B cell (primary cell): ENCODE measurements around the gene CKMT2. TPM values are rescaled to one million over a fixed set of nuclear protein-coding genes. Genes with fewer than 3 reads are reported as not detected.

ENCODE experiments used
- ATAC-seq: fragments of 200-7000 bp; cut with Tn5 transposase; one replicate; pipeline ENCODE4 v1.10.0; 2021; ENCODE audit warnings: low read depth, mild to moderate bottlenecking, moderate number of reproducible peaks, moderate library complexity
- CTCF ChIA-PET: fragments of 350-600 bp; sonication (Branson Sonifier 250); formaldehyde crosslinking; loops from one replicate; lab custom pipeline; 2021; ENCODE audit warnings: antibody characterized with exemption, inconsistent platforms; lab: Charles Lee
- POLR2A ChIA-PET: fragments of 350-600 bp; sonication (Branson Sonifier 250); formaldehyde crosslinking; loops from one replicate; lab custom pipeline; 2021; ENCODE audit warnings: antibody characterized with exemption; lab: Charles Lee
- DNase-seq: peaks from one replicate; pipeline ENCODE4 v3.0.0; 2013
- H2AFZ ChIP-seq: 2 replicates; pipeline ENCODE4 v1.6.1; 2012; ENCODE audit warnings: mild to moderate bottlenecking, low read depth, low read length; ENCODE audit not compliant: insufficient read depth, poor library complexity, severe bottlenecking
- H3K27ac ChIP-seq, 2 donors: 1 replicate in 1 of 2; 2 replicates in 1 of 2; pipeline ENCODE4 v1.5.1; 2012 to 2013; ENCODE audit warnings: low read length in 2 of 2, mild to moderate bottlenecking in 2 of 2, moderate library complexity in 1 of 2
- H3K27me3 ChIP-seq, 4 experiments: fragments of 200-600 bp in 1 of 4; sonication (generic) in 1 of 4; replicated peaks in 1 of 4; 1 replicate in 2 of 4; 2 replicates in 2 of 4; pipeline versions ENCODE4 v1.6.1 to v1.7.0; 2013 to 2016; ENCODE audit warnings: low read length in 3 of 4, mild to moderate bottlenecking in 2 of 4, mixed read lengths in 1 of 4, moderate library complexity in 1 of 4; ENCODE audit not compliant: insufficient read depth in 4 of 4, control insufficient read depth in 3 of 4; ENCODE audit errors: control extremely low read depth in 1 of 4
- H3K36me3 ChIP-seq, 2 experiments: replicated peaks in 1 of 2; 1 replicate in 1 of 2; 2 replicates in 1 of 2; pipeline versions ENCODE4 v1.6.1 to v1.7.1; 2013; ENCODE audit warnings: low read length in 1 of 2; ENCODE audit not compliant: insufficient read depth in 2 of 2, control insufficient read depth in 1 of 2; ENCODE audit errors: control extremely low read depth in 1 of 2, extremely low read depth in 1 of 2
- H3K4me1 ChIP-seq, 2 donors: fragments of 200-600 bp in 1 of 2; sonication (generic) in 1 of 2; 1 replicate in 1 of 2; 2 replicates in 1 of 2; pipeline versions ENCODE4 v1.5.1 to v1.6.1; 2013 to 2017; ENCODE audit warnings: low read length in 2 of 2; ENCODE audit not compliant: control insufficient read depth in 2 of 2, insufficient read depth in 2 of 2
- H3K4me2 ChIP-seq: replicated peaks from 2 replicates; pipeline ENCODE3; 2012; ENCODE audit warnings: mild to moderate bottlenecking, low read depth, low read length; ENCODE audit not compliant: poor library complexity, severe bottlenecking
- H3K4me3 ChIP-seq, 5 experiments: fragments of 200-600 bp in 1 of 5; sonication (generic) in 1 of 5; 1 replicate in 3 of 5; 2 replicates in 2 of 5; pipeline versions ENCODE4 v1.5.1 to v1.7.0; 2011 to 2016; ENCODE audit warnings: low read length in 4 of 5, mild to moderate bottlenecking in 4 of 5, low read depth in 2 of 5, control low read depth in 1 of 5, moderate library complexity in 1 of 5; ENCODE audit not compliant: insufficient read depth in 1 of 5; ENCODE audit errors: control extremely low read depth in 1 of 5, extremely low read depth in 1 of 5
- H3K79me2 ChIP-seq: fragments of 200-600 bp; sonication (generic); one replicate; pipeline ENCODE4 v1.6.0; 2016; ENCODE audit warnings: low read length; ENCODE audit not compliant: control insufficient read depth, insufficient read depth
- H3K9ac ChIP-seq: fragments of 200-600 bp; sonication (generic); 2 replicates; pipeline ENCODE4 v1.6.1; 2017; ENCODE audit warnings: mild to moderate bottlenecking, low read length, moderate library complexity
- H3K9me3 ChIP-seq, 3 donors: one replicate each; pipeline versions ENCODE4 v1.6.1 to v1.7.1; 2013; ENCODE audit warnings: low read length in 2 of 3; ENCODE audit not compliant: control insufficient read depth in 2 of 3, insufficient read depth in 1 of 3; ENCODE audit errors: control extremely low read depth in 1 of 3
- H4K20me1 ChIP-seq: 2 replicates; pipeline ENCODE4 v1.6.0; 2012; ENCODE audit warnings: mild to moderate bottlenecking, low read length; ENCODE audit not compliant: insufficient read depth, control insufficient read depth, poor library complexity, severe bottlenecking
- H3K27ac Mint-ChIP-seq: one replicate; pipeline ENCODE4 v1.8.0; 2021; ENCODE audit warnings: mixed read lengths
- H3K27me3 Mint-ChIP-seq: one replicate; pipeline ENCODE4 v1.8.0; 2021; ENCODE audit warnings: mixed read lengths
- H3K4me1 Mint-ChIP-seq: one replicate; pipeline ENCODE4 v1.8.0; 2021; ENCODE audit warnings: mixed read lengths
- H3K4me3 Mint-ChIP-seq: one replicate; pipeline ENCODE4 v1.8.0; 2021; ENCODE audit warnings: mixed read lengths
- H3K9me3 Mint-ChIP-seq: one replicate; pipeline ENCODE4 v1.8.0; 2022; ENCODE audit warnings: mixed read lengths; ENCODE audit not compliant: insufficient read depth
- EZH2 ChIP-seq: IDR thresholded peaks from 2 replicates; pipeline ENCODE4 v1.6.1; 2012; ENCODE audit warnings: borderline replicate concordance, low read depth, mild to moderate bottlenecking, moderate library complexity, low read length; ENCODE audit not compliant: insufficient read depth, poor library complexity, severe bottlenecking
- WGBS: methylation state at CpG from one replicate; pipeline ENCODE4 v1.1.5; 2013; ENCODE audit warnings: missing lambda C conversion rate; ENCODE audit not compliant: insufficient coverage; 5-methylcytosine and 5-hydroxymethylcytosine counted together
- intact Hi-C: fragments of 100-400 bp; cut with micrococcal nuclease; formaldehyde crosslinking; loops from one replicate; pipeline ENCODE4 v1.10.0; 2022
- polyA plus RNA-seq: library from polyadenylated mRNA; depleted of rRNA; stranded (reverse); fragments of >200 nt; gene quantifications from 2 replicates; pipeline ENCODE4 v1.2.3, GENCODE V29; 2012
- total RNA-seq, 2 donors: library from RNA; stranded (reverse); fragments of 120-200 nt in 1 of 2; gene quantifications; 1 replicate in 1 of 2; 2 replicates in 1 of 2; pipeline versions ENCODE4 v1.2.3 to v1.2.4, GENCODE V29; 2013 to 2022
- TF ChIP-seq, protein P1 (sequence below): fragments of 200-600 bp; IDR thresholded peaks from one replicate; pipeline ENCODE4 v1.8.0; 2022; ENCODE audit warnings: antibody characterized with exemption, mild to moderate bottlenecking

The CKMT2 gene
- total and polyA plus RNA-seq, 2 donors (not counting 1 experiment from before 2014, with no cell fraction given): not detected

DNA sequence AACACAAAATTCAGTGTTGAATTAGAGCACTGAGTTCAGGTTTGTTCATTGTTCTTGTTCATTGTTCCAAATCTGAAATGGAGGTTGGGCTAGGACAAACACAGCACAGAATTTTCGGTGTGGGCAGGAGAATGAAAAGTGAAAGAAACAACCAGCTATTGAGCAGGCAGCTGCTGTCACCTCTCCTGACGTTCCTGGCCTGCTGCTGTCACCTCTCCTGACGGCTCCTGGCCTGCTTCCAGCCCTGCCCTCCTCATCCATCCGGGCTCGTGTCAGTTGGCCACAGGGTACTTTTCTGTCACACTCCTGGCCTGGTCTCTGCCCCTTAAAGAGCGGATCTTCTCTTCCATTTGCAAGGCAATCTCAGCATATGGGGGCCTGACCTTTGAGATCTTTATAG, 45.2 kb upstream of the CKMT2 start:
- Histone ChIP-seq H3K4me2 (no peak overlapping the region), H4K20me1 (no peaks in the 10 kb centered on the region), H3K4me3 (no peak overlapping the region), H3K36me3 (no peaks in the 10 kb centered on the region), H3K9me3 (no peaks in the 10 kb centered on the region), H3K27me3 (no peaks in the 10 kb centered on the region), H2AFZ (no peak overlapping the region), H3K79me2 (no peaks in the 10 kb centered on the region), H3K4me1 (no peaks in the 10 kb centered on the region), H3K9ac (no peak overlapping the region), H3K27ac (no peak overlapping the region)
- TF ChIP-seq, protein P1, sequence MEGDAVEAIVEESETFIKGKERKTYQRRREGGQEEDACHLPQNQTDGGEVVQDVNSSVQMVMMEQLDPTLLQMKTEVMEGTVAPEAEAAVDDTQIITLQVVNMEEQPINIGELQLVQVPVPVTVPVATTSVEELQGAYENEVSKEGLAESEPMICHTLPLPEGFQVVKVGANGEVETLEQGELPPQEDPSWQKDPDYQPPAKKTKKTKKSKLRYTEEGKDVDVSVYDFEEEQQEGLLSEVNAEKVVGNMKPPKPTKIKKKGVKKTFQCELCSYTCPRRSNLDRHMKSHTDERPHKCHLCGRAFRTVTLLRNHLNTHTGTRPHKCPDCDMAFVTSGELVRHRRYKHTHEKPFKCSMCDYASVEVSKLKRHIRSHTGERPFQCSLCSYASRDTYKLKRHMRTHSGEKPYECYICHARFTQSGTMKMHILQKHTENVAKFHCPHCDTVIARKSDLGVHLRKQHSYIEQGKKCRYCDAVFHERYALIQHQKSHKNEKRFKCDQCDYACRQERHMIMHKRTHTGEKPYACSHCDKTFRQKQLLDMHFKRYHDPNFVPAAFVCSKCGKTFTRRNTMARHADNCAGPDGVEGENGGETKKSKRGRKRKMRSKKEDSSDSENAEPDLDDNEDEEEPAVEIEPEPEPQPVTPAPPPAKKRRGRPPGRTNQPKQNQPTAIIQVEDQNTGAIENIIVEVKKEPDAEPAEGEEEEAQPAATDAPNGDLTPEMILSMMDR: no peak
- ChIA-PET POLR2A (no interaction called here), CTCF (interaction anchor here (1.1 kb wide), 1 partner anchor 8 kb away, joined by 4 read pairs; no protein-coding TSS in a partner anchor)
- Mint-ChIP-seq H3K4me1 (no peaks in the 10 kb centered on the region), H3K27ac (no peak overlapping the region), H3K27me3 (peaks cover 5% of the 10 kb centered on the region), H3K4me3 (no peak overlapping the region), H3K9me3 (no peaks in the 10 kb centered on the region)
- ATAC-seq (no peak), DNase-seq (no peak)
- WGBS: 38% methylated on average over 4 of the region's 6 CpGs
- intact Hi-C loops: no loop called here

DNA sequence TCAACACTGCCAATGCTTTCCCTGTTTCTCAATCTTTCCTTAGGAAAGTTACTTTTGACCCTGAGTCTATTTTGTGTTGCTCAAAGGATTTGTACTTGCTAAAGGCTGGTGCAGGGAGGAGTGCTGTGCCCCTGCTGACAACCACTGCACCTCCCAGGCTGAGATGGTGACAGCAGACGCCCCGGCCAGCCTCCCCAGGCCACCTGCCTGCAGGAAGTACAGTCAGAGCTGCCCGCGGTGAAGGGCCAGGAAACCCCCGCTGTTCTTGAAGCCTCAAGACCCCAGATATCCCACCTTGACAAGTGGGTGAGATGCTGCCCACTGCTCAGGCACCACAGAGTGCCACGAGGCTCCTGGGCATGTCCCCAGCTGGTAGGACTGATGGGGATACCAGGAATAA, 44.2 kb upstream of the CKMT2 start:
- H3K4me2 ChIP-seq: no peak overlapping the region
- H4K20me1 ChIP-seq: no peaks in the 10 kb centered on the region
- no peak overlapping the region for H3K27ac ChIP-seq
- no peak for TF ChIP-seq EZH2
- TF ChIP-seq, protein P1: no peak
- peaks cover 5% of the 10 kb centered on the region for H3K27me3 Mint-ChIP-seq
- no peaks in the 10 kb centered on the region for H3K9me3 ChIP-seq
- DNase-seq (no peak), ATAC-seq (no peak)
- intact Hi-C loops: no loop called here
- no peak overlapping the region for H2AFZ ChIP-seq
- no peaks in the 10 kb centered on the region for H3K79me2 ChIP-seq
- H3K9ac ChIP-seq: no peak overlapping the region
- H3K27ac Mint-ChIP-seq: no peak overlapping the region
- no peaks in the 10 kb centered on the region for H3K4me1 ChIP-seq
- no peaks in the 10 kb centered on the region for H3K36me3 ChIP-seq
- CTCF ChIA-PET: no interaction called here
- H3K4me1 Mint-ChIP-seq: no peaks in the 10 kb centered on the region
- H3K4me3 Mint-ChIP-seq: no peak overlapping the region
- WGBS: 41% methylated on average over 5 of the region's 6 CpGs
- POLR2A ChIA-PET: no interaction called here
- no peak overlapping the region for H3K4me3 ChIP-seq
- no peaks in the 10 kb centered on the region for H3K9me3 Mint-ChIP-seq
- H3K27me3 ChIP-seq: no peaks in the 10 kb centered on the region
